GM11168 (cell line): ENCODE results near the gene OR52W1.

Source experiments
- in situ Hi-C: fragments of 300-500 bp; cut with MboI; formaldehyde crosslinking; loops from one replicate; pipeline ENCODE4 v1.12.0; 2022; ENCODE audit warnings: low sequenced_read_pairs; ENCODE audit not compliant: unreplicated experiment

OR52W1 gene

GRCh38 chr11:6199174-6199810 lies at the start of gene OR52W1:
OR52W1 (plus strand) TSS chr11:6199224; CDS start chr11:6199224, 0 bp downstream.
- in situ Hi-C loops, result no loop called here

- in situ Hi-C loops, result no loop called here
Measured at GRCh38 chr11:6151117-6151516, 47.9 kb upstream of the OR52W1 start.

GRCh38 chr11:6152126-6152525 lies 46.9 kb upstream of the OR52W1 start:
- in situ Hi-C loops, result no loop called here

- in situ Hi-C loops, result no loop called here
Measured at GRCh38 chr11:6156628-6157359, 42.2 kb upstream of the OR52W1 start.

- in situ Hi-C loops, result no loop called here
Measured at GRCh38 chr11:6170226-6170625, 28.8 kb upstream of the OR52W1 start, which contains the start of gene OR52B2. OR52B2 (minus strand) TSS chr11:6170326; CDS start chr11:6170326, 0 bp downstream.

- in situ Hi-C loops, result no loop called here
Measured at GRCh38 chr11:6175440-6175839, 23.6 kb upstream of the OR52W1 start.

GRCh38 chr11:6191742-6192141 lies 7.3 kb upstream of the OR52W1 start:
- in situ Hi-C loops, result no loop called here

- in situ Hi-C loops, result no loop called here
Measured at GRCh38 chr11:6194065-6194581, 4.9 kb upstream of the OR52W1 start.

- in situ Hi-C loops, result no loop called here
Measured at GRCh38 chr11:6196396-6196795, 2.6 kb upstream of the OR52W1 start.

GRCh38 chr11:6197466-6198200 lies 1.4 kb upstream of the OR52W1 start:
- in situ Hi-C loops, result no loop called here

- in situ Hi-C loops, result no loop called here
Measured at GRCh38 chr11:6200975-6201374, 2.0 kb downstream of the OR52W1 start.

- in situ Hi-C loops, result no loop called here
Measured at GRCh38 chr11:6201481-6201880, 2.5 kb downstream of the OR52W1 start.

GRCh38 chr11:6202041-6202440 lies 3.0 kb downstream of the OR52W1 start:
- in situ Hi-C loops, result no loop called here

GRCh38 chr11:6203327-6203726 lies 4.3 kb downstream of the OR52W1 start:
- in situ Hi-C loops, result no loop called here

- in situ Hi-C loops, result no loop called here
Measured at GRCh38 chr11:6204706-6205105, 5.7 kb downstream of the OR52W1 start.

- in situ Hi-C loops, result no loop called here
Measured at GRCh38 chr11:6205366-6205765, 6.3 kb downstream of the OR52W1 start, which contains the start of gene C11orf42. C11orf42 (plus strand) TSS chr11:6205557; CDS start chr11:6205616, 59 bp downstream.

- in situ Hi-C loops, result no loop called here
Measured at GRCh38 chr11:6206456-6207180, 7.6 kb downstream of the OR52W1 start.

GRCh38 chr11:6209801-6210200 lies 10.8 kb downstream of the OR52W1 start:
- in situ Hi-C loops, result no loop called here

- in situ Hi-C loops, result no loop called here
Measured at GRCh38 chr11:6210274-6210955, 11.4 kb downstream of the OR52W1 start.

- in situ Hi-C loops, result no loop called here
Measured at GRCh38 chr11:6214530-6214929, 15.5 kb downstream of the OR52W1 start.
